KMS-11 (cell line): ENCODE results near the gene NRF1.

Experiments used
- H2AFZ ChIP-seq: fragments of 200-600 bp; sonication (generic); 2 replicates; pipeline ENCODE4 v1.6.1; 2016; ENCODE audit warnings: antibody characterized with exemption, mixed run types, low read depth
- H3K27ac ChIP-seq: fragments of 200-600 bp; sonication (generic); 2 replicates; pipeline ENCODE4 v1.6.1; 2016; ENCODE audit warnings: mild to moderate bottlenecking, mixed run types
- H3K27me3 ChIP-seq: fragments of 200-600 bp; sonication (generic); 2 replicates; pipeline ENCODE4 v1.6.1; 2017; ENCODE audit warnings: mild to moderate bottlenecking, low read depth, mixed run types, moderate library complexity; ENCODE audit not compliant: insufficient read depth
- H3K36me3 ChIP-seq: fragments of 200-600 bp; sonication (generic); 2 replicates; pipeline ENCODE4 v1.6.1; 2017; ENCODE audit warnings: mild to moderate bottlenecking, mixed run types; ENCODE audit not compliant: insufficient read depth
- H3K4me1 ChIP-seq: fragments of 200-600 bp; sonication (generic); 2 replicates; pipeline ENCODE4 v1.6.1; 2016; ENCODE audit warnings: mild to moderate bottlenecking, low read depth, mixed run types; ENCODE audit not compliant: poor library complexity, severe bottlenecking
- H3K4me2 ChIP-seq: fragments of 200-600 bp; sonication (generic); 2 replicates; pipeline ENCODE4 v1.7.0; 2016; ENCODE audit warnings: mild to moderate bottlenecking, mixed run types
- H3K4me3 ChIP-seq: fragments of 200-600 bp; sonication (generic); IDR thresholded peaks from 2 replicates; pipeline ENCODE4 v1.6.1; 2017; ENCODE audit warnings: low read depth, low read length, mixed read lengths; ENCODE audit not compliant: insufficient read depth
- H3K79me2 ChIP-seq: fragments of 200-600 bp; sonication (generic); 2 replicates; pipeline ENCODE4 v1.6.1; 2016; ENCODE audit warnings: low read depth, mixed run types; ENCODE audit not compliant: insufficient read depth
- H3K9ac ChIP-seq: fragments of 200-600 bp; sonication (generic); 2 replicates; pipeline ENCODE4 v1.6.1; 2016; ENCODE audit warnings: mild to moderate bottlenecking, mixed run types
- H4K20me1 ChIP-seq: fragments of 200-600 bp; sonication (generic); 2 replicates; pipeline ENCODE4 v1.6.1; 2016; ENCODE audit warnings: mild to moderate bottlenecking, mixed run types; ENCODE audit not compliant: insufficient read depth
- TF ChIP-seq, protein P1 (sequence below): fragments of 200-600 bp; sonication (generic); conservative IDR thresholded peaks from 2 replicates; pipeline ENCODE4 v1.6.1; 2017; ENCODE audit warnings: low read depth, mild to moderate bottlenecking, antibody characterized with exemption, low read length, moderate library complexity, mixed read lengths

Gene NRF1

DNA sequence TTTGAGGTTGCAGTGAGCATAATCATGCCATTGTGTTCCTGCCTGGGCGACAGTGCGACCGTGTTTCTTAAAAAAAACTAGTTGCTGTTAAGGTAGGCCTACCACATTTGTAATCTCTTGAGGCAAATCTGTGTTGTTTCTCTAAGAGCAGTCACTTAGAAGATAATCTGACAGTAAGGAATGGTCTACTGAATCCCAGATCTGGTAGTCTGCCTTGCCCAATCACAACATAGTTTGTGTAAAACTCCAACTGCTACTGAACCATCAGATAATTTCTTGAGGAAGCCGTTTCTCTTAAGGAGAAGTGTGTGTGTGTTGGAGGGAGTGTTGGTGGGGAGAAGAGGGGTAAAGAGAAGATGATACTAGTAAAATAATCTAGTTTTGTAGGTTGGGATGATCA, 5.0 kb downstream of the NRF1 start:
- no peak overlapping the region for H3K4me3 ChIP-seq
- peaks cover 52% of the 10 kb centered on the region for H3K4me1 ChIP-seq
- H3K9ac ChIP-seq, result no peak overlapping the region
- H3K79me2 ChIP-seq, result peaks cover 89% of the 10 kb centered on the region
- TF ChIP-seq, protein P1, sequence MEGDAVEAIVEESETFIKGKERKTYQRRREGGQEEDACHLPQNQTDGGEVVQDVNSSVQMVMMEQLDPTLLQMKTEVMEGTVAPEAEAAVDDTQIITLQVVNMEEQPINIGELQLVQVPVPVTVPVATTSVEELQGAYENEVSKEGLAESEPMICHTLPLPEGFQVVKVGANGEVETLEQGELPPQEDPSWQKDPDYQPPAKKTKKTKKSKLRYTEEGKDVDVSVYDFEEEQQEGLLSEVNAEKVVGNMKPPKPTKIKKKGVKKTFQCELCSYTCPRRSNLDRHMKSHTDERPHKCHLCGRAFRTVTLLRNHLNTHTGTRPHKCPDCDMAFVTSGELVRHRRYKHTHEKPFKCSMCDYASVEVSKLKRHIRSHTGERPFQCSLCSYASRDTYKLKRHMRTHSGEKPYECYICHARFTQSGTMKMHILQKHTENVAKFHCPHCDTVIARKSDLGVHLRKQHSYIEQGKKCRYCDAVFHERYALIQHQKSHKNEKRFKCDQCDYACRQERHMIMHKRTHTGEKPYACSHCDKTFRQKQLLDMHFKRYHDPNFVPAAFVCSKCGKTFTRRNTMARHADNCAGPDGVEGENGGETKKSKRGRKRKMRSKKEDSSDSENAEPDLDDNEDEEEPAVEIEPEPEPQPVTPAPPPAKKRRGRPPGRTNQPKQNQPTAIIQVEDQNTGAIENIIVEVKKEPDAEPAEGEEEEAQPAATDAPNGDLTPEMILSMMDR, result no peak
- H3K36me3 ChIP-seq, result no peaks in the 10 kb centered on the region
- 0 out of 2 replicates have a peak, but pooled peaks cover 3% of the 10 kb centered on the region for H4K20me1 ChIP-seq
- no peak overlapping the region for H3K27ac ChIP-seq
- H3K4me2 ChIP-seq, result no peak overlapping the region
- no peak overlapping the region for H2AFZ ChIP-seq
- no peaks in the 10 kb centered on the region for H3K27me3 ChIP-seq

DNA sequence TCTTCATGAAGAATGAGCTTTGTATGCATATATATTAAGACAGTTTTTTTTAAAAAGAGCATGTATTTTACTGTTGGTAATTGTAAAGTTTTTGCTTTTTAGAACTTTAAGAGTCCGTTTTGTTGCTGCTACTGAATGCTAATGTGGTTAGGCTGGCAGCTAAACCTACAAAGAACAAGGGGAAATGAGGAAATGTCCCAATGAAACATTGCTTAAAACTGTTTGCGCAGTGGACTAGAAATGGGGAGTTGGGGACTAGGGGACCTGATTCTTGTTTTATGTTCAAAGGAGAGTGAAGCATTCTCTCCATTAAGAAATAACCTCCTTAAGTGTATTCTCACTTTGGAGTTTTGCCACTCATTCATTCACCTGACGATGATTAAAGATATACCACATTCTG, 5.7 kb downstream of the NRF1 start:
- Histone ChIP-seq H3K36me3 (no peaks in the 10 kb centered on the region), H4K20me1 (0 out of 2 replicates have a peak, but pooled peaks cover 3% of the 10 kb centered on the region), H3K4me1 (peaks cover 55% of the 10 kb centered on the region), H3K27ac (no peak overlapping the region), H3K4me3 (no peak overlapping the region), H3K4me2 (no peak overlapping the region), H3K27me3 (no peaks in the 10 kb centered on the region), H3K79me2 (peaks cover 96% of the 10 kb centered on the region), H2AFZ (no peak overlapping the region), H3K9ac (no peak overlapping the region)
- TF ChIP-seq, protein P1, result no peak

DNA sequence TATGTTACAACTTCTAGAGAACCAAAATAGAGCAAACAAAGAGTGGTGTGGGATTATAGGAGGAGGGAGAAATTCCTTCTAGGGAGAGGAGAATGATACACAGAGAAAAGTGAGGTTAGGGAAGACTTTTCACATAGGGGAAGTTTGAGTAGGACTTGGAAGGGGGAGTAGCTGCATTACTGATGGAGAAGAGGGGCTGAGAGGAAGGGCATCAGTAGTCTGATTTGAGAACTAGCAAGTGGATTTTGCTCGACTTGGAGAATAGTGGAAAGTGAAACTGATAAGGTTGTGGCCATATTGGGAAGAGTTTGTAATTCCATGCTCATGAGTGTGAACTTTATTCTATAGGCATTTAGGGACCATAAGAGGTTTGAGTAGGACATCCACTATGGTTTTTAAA, 6.1 kb downstream of the NRF1 start:
- Histone ChIP-seq H3K79me2 (peaks cover 97% of the 10 kb centered on the region), H3K4me1 (peaks cover 60% of the 10 kb centered on the region), H3K4me3 (no peak overlapping the region), H3K27ac (no peak overlapping the region), H3K36me3 (no peaks in the 10 kb centered on the region), H2AFZ (no peak overlapping the region), H4K20me1 (0 out of 2 replicates have a peak, but pooled peaks cover 3% of the 10 kb centered on the region), H3K27me3 (no peaks in the 10 kb centered on the region), H3K4me2 (no peak overlapping the region), H3K9ac (no peak overlapping the region)
- TF ChIP-seq, protein P1, result no peak

DNA sequence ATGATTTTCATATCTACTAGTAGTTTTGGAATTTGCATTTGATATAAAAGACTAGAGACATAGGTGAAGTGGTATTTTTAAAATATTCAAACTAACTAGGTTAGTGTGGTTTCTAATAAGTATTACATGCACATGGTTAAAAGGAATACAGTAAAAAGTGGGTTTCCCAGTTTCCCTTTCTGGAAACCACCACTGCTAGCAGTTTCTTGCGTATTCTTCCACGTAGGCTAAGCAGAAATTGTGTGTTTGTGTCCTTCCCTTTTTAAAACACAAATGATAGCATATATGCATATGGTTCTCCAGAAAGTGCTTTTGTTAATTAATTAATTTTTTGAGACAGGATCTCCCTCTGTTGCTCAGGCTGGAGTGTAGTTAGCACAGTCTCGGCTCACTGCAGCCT, 15.4 kb downstream of the NRF1 start:
- no peaks in the 10 kb centered on the region for H4K20me1 ChIP-seq
- no peak overlapping the region for H3K4me3 ChIP-seq
- H3K27ac ChIP-seq, result no peak overlapping the region
- H3K79me2 ChIP-seq, result peaks cover 92% of the 10 kb centered on the region; the same call in 1 of the 2 replicates
- no peak overlapping the region for H2AFZ ChIP-seq
- H3K4me1 ChIP-seq, result peaks cover 22% of the 10 kb centered on the region
- no peaks in the 10 kb centered on the region for H3K36me3 ChIP-seq
- H3K27me3 ChIP-seq, result no peaks in the 10 kb centered on the region
- TF ChIP-seq, protein P1, result no peak
- no peak overlapping the region for H3K4me2 ChIP-seq
- H3K9ac ChIP-seq, result no peak overlapping the region
